Measurements from ENCODE around the gene CD8A.

CD8A gene

GRCh38 chr2:86791573-86791972 lies 860 bp upstream of the CD8A start:
- Histone ChIP-seq H3K27me3 (ENCODE audit: insufficient read depth, poor library complexity, severe bottlenecking) (peaks cover 37% of the 10 kb centered on the region), H3K4me3 (replicated peaks; ENCODE audit: insufficient read depth, low read length) (no peak overlapping the region), H3K27ac (replicated peaks) (no peak overlapping the region)
- no peak for DNase-seq (ENCODE audit: low read depth in 1 of 2, low spot score in 1 of 2)
- no peak for TF ChIP-seq REST (IDR thresholded peaks at IDR 0.05; ENCODE audit: insufficient replicate concordance, low read depth)

- Histone ChIP-seq H3K27me3 (ENCODE audit: insufficient read depth, poor library complexity, severe bottlenecking) (peaks cover 37% of the 10 kb centered on the region), H3K27ac (replicated peaks) (no peak overlapping the region), H3K4me3 (replicated peaks; ENCODE audit: insufficient read depth, low read length) (no peak overlapping the region)
- TF ChIP-seq POLR2AphosphoS5 (IDR thresholded peaks at IDR 0.05; ENCODE audit: low read depth), result no peak
- peak; percentile 61 for TF ChIP-seq REST (IDR thresholded peaks at IDR 0.05; ENCODE audit: insufficient replicate concordance, low read depth)
- no peak for TF ChIP-seq SPI1 (IDR thresholded peaks at IDR 0.05; ENCODE audit: borderline replicate concordance, low read depth)
- TF ChIP-seq CTCF (IDR thresholded peaks at IDR 0.05; ENCODE audit: insufficient read depth, low read length), result no peak
- no peak for TF ChIP-seq GABPA (IDR thresholded peaks at IDR 0.05; ENCODE audit: low read depth)
- DNase-seq (ENCODE audit: low read depth in 1 of 2, low spot score in 1 of 2), result no peak
Measured at GRCh38 chr2:86790134-86790675, 508 bp downstream of the CD8A start.

DNA sequence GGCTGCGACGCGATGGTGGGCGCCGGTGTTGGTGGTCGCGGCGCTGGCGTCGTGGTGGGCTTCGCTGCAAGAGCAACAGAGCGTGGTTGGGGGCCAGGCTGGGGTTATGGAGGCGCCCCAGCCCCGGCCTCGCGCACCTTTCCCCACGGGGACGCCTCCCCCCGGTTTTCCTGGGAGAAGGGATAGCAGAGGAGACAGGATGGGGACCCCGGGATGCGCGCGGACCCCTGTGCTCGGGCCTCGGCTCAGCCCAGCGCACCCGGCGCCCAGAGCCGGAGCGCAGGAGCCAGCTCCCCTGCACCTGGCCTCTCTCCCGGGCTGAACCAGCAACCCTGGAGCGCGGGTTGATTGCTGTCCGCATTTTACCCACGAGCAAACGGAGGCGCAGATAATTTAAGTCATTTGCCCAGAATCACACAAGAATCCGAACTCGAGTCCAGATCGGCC lies 1.0 kb downstream of the CD8A start:
- no peak overlapping the region for H3K4me3 ChIP-seq (replicated peaks; ENCODE audit: insufficient read depth, low read length)
- no peak for TF ChIP-seq CTCF (IDR thresholded peaks at IDR 0.05; ENCODE audit: insufficient read depth, low read length)
- no peak for TF ChIP-seq SPI1 (IDR thresholded peaks at IDR 0.05; ENCODE audit: borderline replicate concordance, low read depth)
- TF ChIP-seq REST (IDR thresholded peaks at IDR 0.05; ENCODE audit: insufficient replicate concordance, low read depth), result no peak
- TF ChIP-seq POLR2AphosphoS5 (IDR thresholded peaks at IDR 0.05; ENCODE audit: low read depth), result no peak
- no peak overlapping the region for H3K27ac ChIP-seq (replicated peaks)
- DNase-seq (ENCODE audit: low read depth in 1 of 2, low spot score in 1 of 2), result no peak
- peaks cover 37% of the 10 kb centered on the region for H3K27me3 ChIP-seq (ENCODE audit: insufficient read depth, poor library complexity, severe bottlenecking)

Data from HL-60 (cell line).